ENCODE measurements around the gene KLHDC4. TPM values are rescaled to one million over a fixed set of nuclear protein-coding genes. Genes with fewer than 3 reads are reported as not detected.

KLHDC4 gene
- polyA plus RNA-seq, 2 of the 4 experiments (the other 2 are of a cell fraction) = 25.9 to 37.2 TPM

GRCh38 chr16:87689956-87690465 lies 75.8 kb downstream of the KLHDC4 start:
- ATAC-seq = no peak
- ChIA-PET CTCF (interaction anchor here (1.2 to 1.8 kb wide), 2 partner anchors 11 to 12 kb away, joined by 4 to 7 read pairs; no protein-coding TSS in a partner anchor), POLR2A (no interaction called here)
- H3K4me3 ChIP-seq = no peak overlapping the region
- no peak for FAIRE-seq
- no peak for DNase-seq (ENCODE audit: low read depth in 1 of 2, low spot score in 1 of 2)
- H3K4me1 ChIP-seq = no peaks in the 10 kb centered on the region
- no peaks in the 10 kb centered on the region for H3K9me3 ChIP-seq
- no peak for TF ChIP-seq CBX2 (IDR thresholded peaks at IDR 0.05; ENCODE audit: borderline replicate concordance, low read depth)
- no peak for TF ChIP-seq RCOR1 (IDR thresholded peaks at IDR 0.05; ENCODE audit: low read depth, low read length)
- no peak for TF ChIP-seq CBX8 (IDR thresholded peaks at IDR 0.05)
- TF ChIP-seq HEYL (CRISPR knock-in tag; IDR thresholded peaks at IDR 0.05) = no peak
- TF ChIP-seq CTCF (IDR thresholded peaks at IDR 0.05) = no peak
- TF ChIP-seq EHF (CRISPR knock-in tag; IDR thresholded peaks at IDR 0.05) = no peak
- TF ChIP-seq JUN (IDR thresholded peaks at IDR 0.05) = no peak
- WGBS (ENCODE audit: missing lambda C conversion rate) = 70% methylated on average over 25 of the region's 46 CpGs
- no peak overlapping the region for H3K4me2 ChIP-seq
- no peak overlapping the region for H3K27ac ChIP-seq

DNA sequence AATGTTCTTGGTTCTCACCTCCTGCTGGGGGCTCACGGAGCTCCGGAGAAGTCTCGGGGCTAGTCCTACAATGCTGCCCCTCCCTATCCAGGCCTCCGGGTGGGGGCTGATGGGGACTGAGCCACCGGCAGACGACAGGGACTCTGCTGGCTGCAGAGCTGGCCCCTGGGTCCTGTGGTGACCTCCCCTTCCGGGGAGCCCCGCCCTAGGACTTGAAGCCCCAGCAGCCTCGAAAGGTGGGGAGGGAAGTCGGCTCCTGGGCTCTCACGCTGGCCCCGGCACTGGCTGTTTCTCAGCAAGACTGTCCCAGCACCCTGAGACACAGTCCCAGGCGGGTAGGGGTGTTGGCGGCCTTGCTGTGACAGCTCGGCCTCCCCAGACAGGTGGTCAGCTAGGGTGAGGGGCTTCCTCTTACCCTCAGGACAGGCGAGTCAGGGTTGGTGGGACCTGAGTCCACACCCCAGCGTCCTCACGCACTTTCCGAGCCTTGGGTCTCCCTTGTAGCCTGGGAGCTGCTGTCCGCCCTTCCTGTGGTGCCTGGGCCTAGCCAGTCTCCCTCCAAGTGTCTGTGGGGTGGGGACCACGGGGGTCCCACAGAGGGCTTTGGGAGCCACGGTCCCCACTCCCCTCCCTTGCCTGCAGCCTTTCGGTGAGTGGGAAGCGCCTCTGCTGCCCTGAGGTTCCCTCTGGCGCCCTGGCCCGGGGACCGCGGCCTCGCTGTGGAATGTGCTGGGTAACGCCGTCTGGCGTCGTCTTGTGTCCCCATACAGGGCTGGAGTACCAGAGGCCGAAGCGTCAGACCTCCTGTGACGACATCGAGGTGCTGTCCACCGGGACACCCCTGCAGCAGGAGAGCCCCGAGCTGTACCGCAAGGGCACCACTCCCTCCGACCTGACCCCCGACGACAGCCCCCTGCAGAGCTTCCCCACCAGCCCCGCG lies 76.6 kb downstream of the KLHDC4 start:
- ATAC-seq (no peak), DNase-seq (ENCODE audit: low read depth in 1 of 2, low spot score in 1 of 2) (no peak), FAIRE-seq (no peak)
- WGBS (ENCODE audit: missing lambda C conversion rate) = 82% methylated on average over 25 of the region's 45 CpGs
- Histone ChIP-seq H3K9me3 (no peaks in the 10 kb centered on the region), H3K4me1 (no peaks in the 10 kb centered on the region), H3K4me3 (no peak overlapping the region), H3K27ac (no peak overlapping the region), H3K4me2 (no peak overlapping the region)
- TF ChIP-seq, protein P1, sequence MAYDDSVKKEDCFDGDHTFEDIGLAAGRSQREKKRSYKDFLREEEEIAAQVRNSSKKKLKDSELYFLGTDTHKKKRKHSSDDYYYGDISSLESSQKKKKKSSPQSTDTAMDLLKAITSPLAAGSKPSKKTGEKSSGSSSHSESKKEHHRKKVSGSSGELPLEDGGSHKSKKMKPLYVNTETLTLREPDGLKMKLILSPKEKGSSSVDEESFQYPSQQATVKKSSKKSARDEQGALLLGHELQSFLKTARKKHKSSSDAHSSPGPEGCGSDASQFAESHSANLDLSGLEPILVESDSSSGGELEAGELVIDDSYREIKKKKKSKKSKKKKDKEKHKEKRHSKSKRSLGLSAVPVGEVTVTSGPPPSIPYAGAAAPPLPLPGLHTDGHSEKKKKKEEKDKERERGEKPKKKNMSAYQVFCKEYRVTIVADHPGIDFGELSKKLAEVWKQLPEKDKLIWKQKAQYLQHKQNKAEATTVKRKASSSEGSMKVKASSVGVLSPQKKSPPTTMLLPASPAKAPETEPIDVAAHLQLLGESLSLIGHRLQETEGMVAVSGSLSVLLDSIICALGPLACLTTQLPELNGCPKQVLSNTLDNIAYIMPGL (CRISPR knock-in tag; IDR thresholded peaks at IDR 0.05; ENCODE audit: borderline replicate concordance) = no peak
- no peak for TF ChIP-seq CBX2 (IDR thresholded peaks at IDR 0.05; ENCODE audit: borderline replicate concordance, low read depth)
- TF ChIP-seq FOSL2 (IDR thresholded peaks at IDR 0.05) = no peak
- no peak for TF ChIP-seq FOSL2 (CRISPR knock-in tag; IDR thresholded peaks at IDR 0.05)
- TF ChIP-seq EHMT2 (IDR thresholded peaks at IDR 0.05; ENCODE audit: low read depth) = no peak
- no peak for TF ChIP-seq SMC3 (IDR thresholded peaks at IDR 0.05)
- TF ChIP-seq, protein P2, sequence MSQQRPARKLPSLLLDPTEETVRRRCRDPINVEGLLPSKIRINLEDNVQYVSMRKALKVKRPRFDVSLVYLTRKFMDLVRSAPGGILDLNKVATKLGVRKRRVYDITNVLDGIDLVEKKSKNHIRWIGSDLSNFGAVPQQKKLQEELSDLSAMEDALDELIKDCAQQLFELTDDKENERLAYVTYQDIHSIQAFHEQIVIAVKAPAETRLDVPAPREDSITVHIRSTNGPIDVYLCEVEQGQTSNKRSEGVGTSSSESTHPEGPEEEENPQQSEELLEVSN (IDR thresholded peaks at IDR 0.05; ENCODE audit: borderline replicate concordance, low read depth) = no peak
- no peak for TF ChIP-seq REST (IDR thresholded peaks at IDR 0.05)
- ChIA-PET POLR2A (no interaction called here), CTCF (interaction anchor here (1.2 to 1.8 kb wide), 2 partner anchors 10 to 13 kb away, joined by 4 to 7 read pairs; no protein-coding TSS in a partner anchor)
